ENCODE results near the gene NEUROG2.

DNA sequence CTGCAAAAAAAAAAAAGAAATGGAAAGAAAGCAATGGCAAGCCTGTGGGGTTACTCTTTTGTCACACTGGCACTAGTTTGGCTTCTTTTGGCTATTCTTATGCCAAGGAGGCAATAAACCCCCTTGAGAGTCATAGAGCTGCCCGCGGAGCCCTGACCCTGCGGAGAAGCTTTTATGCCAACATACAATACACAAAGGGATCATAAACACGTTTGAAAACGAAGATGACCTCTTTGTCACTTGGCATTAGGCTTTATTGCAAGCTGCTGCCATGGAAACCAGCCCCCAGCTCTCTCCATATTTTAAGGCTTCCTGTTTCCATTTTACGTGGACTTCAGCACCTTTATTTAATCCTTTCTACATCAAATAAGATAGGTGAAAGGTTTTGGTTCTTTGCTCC, 7.6 kb downstream of the NEUROG2 start:
- TF ChIP-seq POLR2A (IDR thresholded peaks at IDR 0.05) (no peak), CTCF (IDR thresholded peaks at IDR 0.05 in 8 of 11, conservative IDR thresholded peaks at IDR 0.05 in 3 of 11) (no peak)
